SH-SY5Y (cell line): ENCODE measurements around the gene TNS1.

Experiments used
- GATA2 ChIP-seq: IDR thresholded peaks from 2 replicates; pipeline ENCODE4 v1.6.1; 2011; ENCODE audit warnings: mild to moderate bottlenecking, low read depth, low read length
- GATA3 ChIP-seq: IDR thresholded peaks from 2 replicates; pipeline ENCODE4 v1.6.1; 2011; ENCODE audit warnings: low read depth, mild to moderate bottlenecking, low read length, moderate library complexity

DNA sequence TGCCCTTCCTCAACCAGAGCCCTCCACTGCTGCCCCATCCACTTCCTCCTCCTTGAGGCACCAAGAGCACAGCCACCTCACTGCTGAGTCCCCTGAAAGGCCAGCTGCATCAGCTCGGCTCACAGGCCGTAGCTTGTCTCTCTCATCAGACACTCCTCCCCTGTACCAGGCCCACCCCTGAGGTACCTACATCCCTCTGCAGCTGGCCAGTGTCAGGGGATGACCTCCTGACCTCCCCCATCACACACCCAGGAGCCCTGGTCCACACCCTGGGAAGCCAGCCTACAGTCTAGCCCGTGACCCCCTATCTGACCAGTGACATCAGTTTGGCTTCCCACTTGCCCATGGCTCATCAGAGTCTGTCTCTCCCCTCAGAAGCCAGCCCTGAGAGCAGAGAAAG is 205.6 kb downstream of the TNS1 start:
- TF ChIP-seq GATA3 (no peak), GATA2 (no peak)
